ENCODE data around the gene IL4. TPM values are rescaled to one million over a fixed set of nuclear protein-coding genes. Genes with fewer than 3 reads are reported as not detected.

The IL4 gene
- total and polyA plus RNA-seq, 9 of the 15 experiments (the other 6 are each of a cell fraction or from before 2014, with no cell fraction given) = 0.22 to 0.62 TPM; not detected in 7

- TF ChIP-seq RREB1 (CRISPR knock-in tag; IDR thresholded peaks at IDR 0.05) = no peak
- peak; percentile 18; the same call in 1 of the 2 replicates for TF ChIP-seq ZNF395 (CRISPR knock-in tag; IDR thresholded peaks at IDR 0.05)
- TF ChIP-seq NCOR1 (IDR thresholded peaks at IDR 0.05) = peak; percentile 57; the same call in 1 of the 2 replicates
- peak; percentile 37; the same call in 1 of the 2 replicates for TF ChIP-seq DEAF1 (CRISPR knock-in tag; IDR thresholded peaks at IDR 0.05)
Observed at GRCh38 chr5:132661231-132662003, 12.4 kb upstream of the IL4 start (continued).

Measured in K562 (cell line).